Keratinocyte (primary cell): Measurements from ENCODE around the gene GCC2. TPM values are rescaled to one million over a fixed set of nuclear protein-coding genes. Genes with fewer than 3 reads are reported as not detected.

Experiments
- DNase-seq: peaks from one replicate; pipeline ENCODE4 v3.0.0-alpha.2; 2011; ENCODE audit warnings: low read depth, missing footprints, low spot score
- FAIRE-seq: peaks from 2 replicates; lab custom pipeline; 2011; peaks lifted over from hg19 to GRCh38; lab: Jason Lieb, UNC
- H2AFZ ChIP-seq: 2 replicates; pipeline ENCODE4 v1.6.0; 2012; ENCODE audit warnings: low read length, control low read depth, inconsistent platforms; ENCODE audit not compliant: control insufficient read depth
- H3K27ac ChIP-seq: 2 replicates; pipeline ENCODE4 v1.5.1; 2011; ENCODE audit warnings: low read length; ENCODE audit not compliant: control insufficient read depth, insufficient read depth
- H3K27me3 ChIP-seq: 3 replicates; pipeline ENCODE4 v1.6.0; 2011; ENCODE audit warnings: low read length; ENCODE audit not compliant: control insufficient read depth, insufficient read depth; ENCODE audit errors: extremely low read depth
- H3K36me3 ChIP-seq, 2 experiments: 2 replicates in 1 of 2; 3 replicates in 1 of 2; pipeline ENCODE4 v1.5.1; 2011; ENCODE audit warnings: low read length in 2 of 2, mild to moderate bottlenecking in 1 of 2; ENCODE audit not compliant: control insufficient read depth in 2 of 2, insufficient read depth in 2 of 2; ENCODE audit errors: extremely low read depth in 1 of 2
- H3K4me1 ChIP-seq: 3 replicates; pipeline ENCODE4 v1.5.1; 2011; ENCODE audit warnings: low read length; ENCODE audit not compliant: control insufficient read depth, insufficient read depth; ENCODE audit errors: extremely low read depth
- H3K4me2 ChIP-seq: 3 replicates; pipeline ENCODE4 v1.6.0; 2011; ENCODE audit warnings: low read depth, low read length; ENCODE audit not compliant: control insufficient read depth, insufficient read depth; ENCODE audit errors: extremely low read depth
- H3K4me3 ChIP-seq, 3 experiments: fragments of 200-600 bp in 1 of 3; sonication (generic) in 1 of 3; 2 replicates in 2 of 3; 3 replicates in 1 of 3; pipeline ENCODE4 v1.5.1; 2011 to 2016; ENCODE audit warnings: low read length in 3 of 3, mild to moderate bottlenecking in 3 of 3, control low read depth in 2 of 3, inconsistent platforms in 1 of 3, low read depth in 1 of 3, mixed read lengths in 1 of 3, mixed run types in 1 of 3, moderate library complexity in 1 of 3; ENCODE audit not compliant: control insufficient read depth in 2 of 3, insufficient read depth in 2 of 3; ENCODE audit errors: extremely low read depth in 1 of 3
- H3K79me2 ChIP-seq: 2 replicates; pipeline ENCODE4 v1.6.0; 2012; ENCODE audit warnings: low read length; ENCODE audit not compliant: control insufficient read depth, insufficient read depth
- H3K9ac ChIP-seq: 3 replicates; pipeline ENCODE4 v1.6.0; 2011; ENCODE audit warnings: low read length; ENCODE audit not compliant: control insufficient read depth, insufficient read depth; ENCODE audit errors: extremely low read depth
- H3K9me1 ChIP-seq: 3 replicates; pipeline ENCODE4 v1.6.0; 2011; ENCODE audit warnings: low read length; ENCODE audit not compliant: control insufficient read depth, insufficient read depth; ENCODE audit errors: extremely low read depth
- H3K9me3 ChIP-seq: 2 replicates; pipeline ENCODE4 v1.5.1; 2012; ENCODE audit warnings: low read depth, low read length; ENCODE audit not compliant: control insufficient read depth
- H4K20me1 ChIP-seq: 3 replicates; pipeline ENCODE4 v1.6.0; 2011; ENCODE audit warnings: low read length; ENCODE audit not compliant: control insufficient read depth, insufficient read depth; ENCODE audit errors: extremely low read depth
- CTCF ChIP-seq, 3 experiments: IDR thresholded peaks in 1 of 3; conservative IDR thresholded peaks in 1 of 3; optimal IDR thresholded peaks in 1 of 3; 2 replicates in 2 of 3; 3 replicates in 1 of 3; pipeline versions ENCODE3 to v1.5.1; 2011; ENCODE audit warnings: low read length in 3 of 3, mild to moderate bottlenecking in 3 of 3, moderate library complexity in 2 of 3, control low read depth in 1 of 3, inconsistent platforms in 1 of 3; ENCODE audit not compliant: insufficient read depth in 2 of 3; ENCODE audit errors: extremely low read depth in 1 of 3
- EZH2 ChIP-seq: IDR thresholded peaks from one replicate; pipeline ENCODE4 v1.6.1; 2012; ENCODE audit warnings: inconsistent platforms, mild to moderate bottlenecking, low read length, moderate library complexity
- dilution Hi-C: fragments of 300-500 bp; cut with MboI; formaldehyde crosslinking; loops from one replicate; pipeline ENCODE4 v1.7.0; 2020; ENCODE audit warnings: low sequenced_read_pairs; ENCODE audit not compliant: extremely low pct_ligation_motif_present
- polyA plus RNA-seq, 5 experiments: library from polyadenylated mRNA; depleted of rRNA in 3 of 5; stranded (reverse) in 3 of 5; stranded (forward) in 1 of 5; unstranded in 1 of 5; fragments of >200 nt; gene quantifications; 1 replicate in 1 of 5; 2 replicates in 3 of 5; 3 replicates in 1 of 5; pipeline versions ENCODE4 v1.2.1 to v1.2.3, GENCODE V29; 2011 to 2012; ENCODE audit warnings: missing spikeins in 2 of 5, low read depth in 1 of 5, low replicate concordance in 1 of 5

GCC2 gene
- polyA plus RNA-seq, 1 donor (not counting 4 experiments of a cell fraction or from before 2014, with no cell fraction given), result 8.4 TPM

GRCh38 chr2:108455571-108455970 lies 6.6 kb downstream of the GCC2 start:
- Histone ChIP-seq H2AFZ (no peak overlapping the region), H3K79me2 (peaks cover 13% of the 10 kb centered on the region), H4K20me1 (no peaks in the 10 kb centered on the region), H3K9me1 (no peaks in the 10 kb centered on the region), H3K27ac (no peak overlapping the region), H3K9me3 (no peaks in the 10 kb centered on the region), H3K4me1 (no peaks in the 10 kb centered on the region), H3K9ac (no peak overlapping the region), H3K4me3 (no peak overlapping the region), H3K27me3 (no peaks in the 10 kb centered on the region), H3K4me2 (no peak overlapping the region), H3K36me3 (peaks cover 6 to 12% of the 10 kb centered on the region in 2 experiments)
- no peak for FAIRE-seq
- dilution Hi-C loops, result no loop called here
- TF ChIP-seq CTCF (optimal IDR thresholded peaks at IDR 0.05 in 1 of 3, IDR thresholded peaks at IDR 0.05 in 1 of 3, conservative IDR thresholded peaks at IDR 0.05 in 1 of 3; ENCODE audit: extremely low read depth in 1 of 3, insufficient read depth in 2 of 3, low read length in 3 of 3), result no peak
- TF ChIP-seq EZH2, result no peak
- DNase-seq, result no peak

- H3K27ac ChIP-seq, result no peak overlapping the region
- peaks cover 5 to 7% of the 10 kb centered on the region in 2 experiments for H3K36me3 ChIP-seq
- no peak overlapping the region for H3K4me3 ChIP-seq
- dilution Hi-C loops, result no loop called here
- H3K9me3 ChIP-seq, result no peaks in the 10 kb centered on the region
- TF ChIP-seq CTCF (optimal IDR thresholded peaks at IDR 0.05 in 1 of 3, IDR thresholded peaks at IDR 0.05 in 1 of 3, conservative IDR thresholded peaks at IDR 0.05 in 1 of 3; ENCODE audit: extremely low read depth in 1 of 3, insufficient read depth in 2 of 3, low read length in 3 of 3), result no peak
- TF ChIP-seq EZH2, result no peak
- no peaks in the 10 kb centered on the region for H3K9me1 ChIP-seq
- FAIRE-seq (no peak), DNase-seq (no peak)
- H3K27me3 ChIP-seq, result no peaks in the 10 kb centered on the region
- H3K4me2 ChIP-seq, result no peak overlapping the region
- no peak overlapping the region for H2AFZ ChIP-seq
- no peak overlapping the region for H3K9ac ChIP-seq
- no peaks in the 10 kb centered on the region for H3K4me1 ChIP-seq
- H3K79me2 ChIP-seq, result peaks cover 16% of the 10 kb centered on the region
- no peaks in the 10 kb centered on the region for H4K20me1 ChIP-seq
Observed at GRCh38 chr2:108458082-108458481, 9.1 kb downstream of the GCC2 start.
